AG04450 (cell line): ENCODE data around the gene GORASP1. TPM values are rescaled to one million over a fixed set of nuclear protein-coding genes. Genes with fewer than 3 reads are reported as not detected.

Source experiments
- CTCF ChIA-PET: fragments of 300-600, 350-600 bp; formaldehyde crosslinking; extraction: SDS; loops from one replicate; lab custom pipeline; 2022; ENCODE audit warnings: antibody characterized with exemption, inconsistent platforms; lab: Charles Lee
- POLR2A ChIA-PET: fragments of 350-600 bp; formaldehyde crosslinking; extraction: SDS; loops from one replicate; lab custom pipeline; 2021; ENCODE audit warnings: antibody characterized with exemption, inconsistent platforms; lab: Yijun Ruan, JAX
- DNase-seq: peaks from one replicate; pipeline ENCODE4 v3.0.0-alpha.2; 2011; ENCODE audit warnings: low read depth, low spot score
- H3K27ac ChIP-seq: one replicate; pipeline ENCODE4 v1.5.1; 2012; ENCODE audit warnings: low read depth, low read length, control low read depth
- H3K27me3 ChIP-seq: one replicate; pipeline ENCODE4 v1.6.0; 2012; ENCODE audit warnings: low read length; ENCODE audit not compliant: control insufficient read depth, insufficient read depth
- H3K4me3 ChIP-seq: 2 replicates; pipeline ENCODE4 v1.5.1; 2011; ENCODE audit warnings: mild to moderate bottlenecking, low read depth, low read length, control low read depth
- H3K9me3 ChIP-seq: 2 replicates; pipeline ENCODE4 v1.5.1; 2012; ENCODE audit warnings: low read length; ENCODE audit not compliant: control insufficient read depth, insufficient read depth
- polyA plus RNA-seq: library from polyadenylated mRNA; depleted of rRNA; stranded (reverse); fragments of >200 nt; gene quantifications from 2 replicates; pipeline ENCODE4 v1.2.3, GENCODE V29; 2011
- TF ChIP-seq, protein P1 (sequence below): IDR thresholded peaks from 2 replicates; pipeline ENCODE4 v1.5.1; 2011; ENCODE audit warnings: low read depth, low read length, control low read depth, inconsistent platforms

The GORASP1 gene
- polyA plus RNA-seq, 1 experiment = 43.7 TPM

DNA sequence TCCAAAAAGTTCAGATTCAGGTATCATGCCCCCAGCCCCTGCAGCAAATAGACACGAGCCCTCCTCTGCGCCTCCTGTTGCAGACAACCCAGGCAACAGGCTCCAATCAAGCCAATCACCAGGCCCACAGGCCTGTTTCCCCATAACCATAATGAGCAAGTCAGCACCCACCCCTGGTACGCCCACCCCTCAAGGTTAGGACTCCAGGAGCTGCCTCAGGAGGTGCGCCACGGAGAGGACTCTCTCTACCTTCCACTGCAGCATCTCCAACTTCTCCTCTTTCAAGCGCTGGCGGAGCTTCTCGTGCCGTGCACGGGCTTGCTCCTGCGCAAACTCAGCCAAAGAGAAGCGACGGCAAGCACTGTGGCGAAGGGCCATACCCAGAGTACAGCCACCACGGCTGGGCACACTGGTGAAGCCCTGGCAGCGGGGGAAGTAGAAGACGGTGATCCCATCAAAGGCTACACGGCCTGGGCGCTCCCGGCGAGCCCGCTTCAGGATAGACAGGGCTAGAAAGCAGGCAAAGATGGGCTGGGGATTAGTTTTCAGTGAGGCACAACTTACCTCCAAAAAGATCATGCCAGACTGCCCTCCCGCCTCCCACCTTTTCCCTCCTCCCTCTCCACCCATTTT lies 37.4 kb upstream of the GORASP1 start:
- POLR2A ChIA-PET = no interaction called here
- CTCF ChIA-PET = interaction anchor here (2.3 to 3.3 kb wide), 2 partner anchors 46 to 147 kb away, joined by 9 to 12 read pairs; no protein-coding TSS in a partner anchor
- no peaks in the 10 kb centered on the region for H3K27me3 ChIP-seq
- TF ChIP-seq, protein P1, sequence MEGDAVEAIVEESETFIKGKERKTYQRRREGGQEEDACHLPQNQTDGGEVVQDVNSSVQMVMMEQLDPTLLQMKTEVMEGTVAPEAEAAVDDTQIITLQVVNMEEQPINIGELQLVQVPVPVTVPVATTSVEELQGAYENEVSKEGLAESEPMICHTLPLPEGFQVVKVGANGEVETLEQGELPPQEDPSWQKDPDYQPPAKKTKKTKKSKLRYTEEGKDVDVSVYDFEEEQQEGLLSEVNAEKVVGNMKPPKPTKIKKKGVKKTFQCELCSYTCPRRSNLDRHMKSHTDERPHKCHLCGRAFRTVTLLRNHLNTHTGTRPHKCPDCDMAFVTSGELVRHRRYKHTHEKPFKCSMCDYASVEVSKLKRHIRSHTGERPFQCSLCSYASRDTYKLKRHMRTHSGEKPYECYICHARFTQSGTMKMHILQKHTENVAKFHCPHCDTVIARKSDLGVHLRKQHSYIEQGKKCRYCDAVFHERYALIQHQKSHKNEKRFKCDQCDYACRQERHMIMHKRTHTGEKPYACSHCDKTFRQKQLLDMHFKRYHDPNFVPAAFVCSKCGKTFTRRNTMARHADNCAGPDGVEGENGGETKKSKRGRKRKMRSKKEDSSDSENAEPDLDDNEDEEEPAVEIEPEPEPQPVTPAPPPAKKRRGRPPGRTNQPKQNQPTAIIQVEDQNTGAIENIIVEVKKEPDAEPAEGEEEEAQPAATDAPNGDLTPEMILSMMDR = no peak
- H3K9me3 ChIP-seq = no peaks in the 10 kb centered on the region
- no peak overlapping the region for H3K27ac ChIP-seq
- H3K4me3 ChIP-seq = no peak overlapping the region
- DNase-seq = no peak

DNA sequence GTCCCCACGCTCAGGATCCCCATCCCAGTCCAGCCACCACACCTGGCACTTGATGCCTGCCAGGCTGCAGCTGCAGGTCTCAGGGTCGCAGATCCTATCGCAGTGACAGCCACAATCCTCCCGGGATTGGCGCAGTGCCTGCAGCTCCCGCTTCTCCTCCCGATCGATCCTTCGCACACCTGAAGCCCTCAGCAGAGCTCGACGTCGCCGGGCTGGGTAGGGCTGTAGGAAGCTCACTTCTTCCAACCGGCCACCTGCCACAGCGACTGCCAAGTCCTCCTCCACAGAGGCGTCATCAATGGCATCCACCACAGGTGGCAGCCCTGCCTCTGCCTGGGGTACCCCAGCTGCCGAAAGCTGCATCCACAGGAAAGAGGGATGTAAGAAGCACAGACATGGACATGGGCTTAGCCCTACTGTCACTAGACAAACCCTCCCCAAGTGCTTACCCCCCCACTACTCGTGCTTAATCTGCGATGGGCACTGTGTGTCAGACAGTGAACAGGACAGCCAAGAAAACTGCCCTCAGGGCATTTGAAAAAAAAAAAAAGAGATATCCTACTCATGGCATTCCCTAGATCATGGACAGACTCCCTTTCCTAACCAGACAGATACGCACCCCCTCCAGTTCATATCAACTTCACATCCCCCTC lies 36.8 kb upstream of the GORASP1 start:
- CTCF ChIA-PET = interaction anchor here (1.1 to 3.3 kb wide), 3 partner anchors 17 to 147 kb away, joined by 5 to 12 read pairs (median 5); no protein-coding TSS in a partner anchor

DNA sequence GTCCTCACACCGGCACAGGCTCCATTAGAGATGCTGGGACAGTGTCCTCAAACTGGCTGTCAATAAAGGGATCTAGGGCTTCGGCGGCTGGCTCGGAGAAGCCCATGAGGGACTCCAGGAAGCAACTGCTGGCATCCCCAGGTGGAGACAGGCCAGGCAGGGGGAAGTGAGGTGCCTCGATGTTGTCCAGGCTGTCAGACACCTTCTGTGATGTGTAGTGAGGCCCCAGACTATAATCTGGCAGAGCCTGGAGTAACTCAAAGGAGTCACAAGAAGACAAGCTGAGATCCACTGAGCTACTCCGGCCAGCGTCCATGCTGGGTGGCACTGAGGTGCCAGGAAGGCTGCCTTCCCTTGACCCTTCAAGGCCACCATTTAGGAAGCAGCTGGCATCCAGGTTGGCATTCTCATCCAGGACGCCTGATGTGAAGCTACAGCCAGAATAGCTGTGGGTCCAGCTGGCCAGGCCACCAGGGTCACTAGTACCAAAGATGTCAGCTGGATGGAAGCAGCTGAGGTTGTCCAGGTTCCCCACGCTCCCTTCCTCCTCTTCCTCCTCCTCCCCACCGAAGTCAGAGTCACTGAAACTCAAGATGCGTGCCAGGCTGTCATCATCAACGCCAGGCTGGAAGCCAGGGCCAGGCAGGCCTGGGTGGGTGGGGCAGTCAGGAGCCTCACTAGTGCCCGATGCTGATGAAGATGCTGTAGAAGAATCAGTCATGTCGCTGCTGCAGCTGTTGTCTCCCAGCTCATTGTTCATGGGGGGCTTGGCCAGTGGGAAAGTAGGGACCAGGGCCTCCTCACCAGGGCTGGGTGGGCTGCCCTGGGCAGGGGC lies 35.8 kb upstream of the GORASP1 start:
- TF ChIP-seq, protein P1 = no peak
- no peak overlapping the region for H3K4me3 ChIP-seq
- H3K27ac ChIP-seq = no peak overlapping the region
- DNase-seq = no peak
- no peaks in the 10 kb centered on the region for H3K27me3 ChIP-seq
- ChIA-PET CTCF (interaction anchor here (1.1 to 1.7 kb wide), 3 partner anchors 16 to 148 kb away, joined by 5 read pairs; no protein-coding TSS in a partner anchor), POLR2A (interaction anchor here (0.5 kb wide), 1 partner anchor 1321 kb away, joined by 3 read pairs; no protein-coding TSS in a partner anchor)
- H3K9me3 ChIP-seq = no peaks in the 10 kb centered on the region

More for the DNA sequence above, 36.8 kb upstream of the GORASP1 start:
- Histone ChIP-seq H3K27ac (no peak overlapping the region), H3K9me3 (no peaks in the 10 kb centered on the region), H3K27me3 (no peaks in the 10 kb centered on the region), H3K4me3 (no peak overlapping the region)
- TF ChIP-seq, protein P1 = no peak
- POLR2A ChIA-PET = no interaction called here
- DNase-seq = no peak

DNA sequence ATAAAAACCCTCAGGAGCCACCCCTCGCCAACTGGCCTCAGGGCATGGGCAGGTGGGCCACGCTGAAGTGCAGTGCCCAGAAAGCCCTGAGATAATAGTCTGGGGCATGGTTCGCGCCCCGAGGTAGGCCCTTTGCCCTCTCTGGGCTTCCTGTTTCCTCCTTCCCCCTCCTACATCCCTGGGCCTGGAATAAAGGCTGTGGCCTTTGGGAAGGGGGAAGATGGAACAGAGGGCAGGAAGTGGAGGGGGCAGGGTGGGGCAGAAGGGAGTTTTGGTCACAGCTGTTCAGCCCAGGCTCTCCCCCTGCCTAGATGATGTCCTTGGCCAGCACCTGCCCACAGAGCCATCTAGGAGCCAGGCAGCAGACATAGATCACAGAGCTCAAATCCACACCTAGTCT lies 34.6 kb upstream of the GORASP1 start:
- CTCF ChIA-PET = interaction anchor here (1.4 to 2.3 kb wide), 3 partner anchors 15 to 150 kb away, joined by 4 to 9 read pairs (median 5); no protein-coding TSS in a partner anchor
- Histone ChIP-seq H3K27ac (no peak overlapping the region), H3K27me3 (no peaks in the 10 kb centered on the region), H3K9me3 (no peaks in the 10 kb centered on the region; the same call in 1 of the 2 replicates), H3K4me3 (no peak overlapping the region)
- no peak for DNase-seq
- POLR2A ChIA-PET = no interaction called here
- TF ChIP-seq, protein P1 = no peak
